ENCODE measurements around the gene TRIP6.

- TF ChIP-seq POLR2A (IDR thresholded peaks at IDR 0.05) (no peak), EP300 (IDR thresholded peaks at IDR 0.05) (no peak)
- TF ChIP-seq, protein P1, sequence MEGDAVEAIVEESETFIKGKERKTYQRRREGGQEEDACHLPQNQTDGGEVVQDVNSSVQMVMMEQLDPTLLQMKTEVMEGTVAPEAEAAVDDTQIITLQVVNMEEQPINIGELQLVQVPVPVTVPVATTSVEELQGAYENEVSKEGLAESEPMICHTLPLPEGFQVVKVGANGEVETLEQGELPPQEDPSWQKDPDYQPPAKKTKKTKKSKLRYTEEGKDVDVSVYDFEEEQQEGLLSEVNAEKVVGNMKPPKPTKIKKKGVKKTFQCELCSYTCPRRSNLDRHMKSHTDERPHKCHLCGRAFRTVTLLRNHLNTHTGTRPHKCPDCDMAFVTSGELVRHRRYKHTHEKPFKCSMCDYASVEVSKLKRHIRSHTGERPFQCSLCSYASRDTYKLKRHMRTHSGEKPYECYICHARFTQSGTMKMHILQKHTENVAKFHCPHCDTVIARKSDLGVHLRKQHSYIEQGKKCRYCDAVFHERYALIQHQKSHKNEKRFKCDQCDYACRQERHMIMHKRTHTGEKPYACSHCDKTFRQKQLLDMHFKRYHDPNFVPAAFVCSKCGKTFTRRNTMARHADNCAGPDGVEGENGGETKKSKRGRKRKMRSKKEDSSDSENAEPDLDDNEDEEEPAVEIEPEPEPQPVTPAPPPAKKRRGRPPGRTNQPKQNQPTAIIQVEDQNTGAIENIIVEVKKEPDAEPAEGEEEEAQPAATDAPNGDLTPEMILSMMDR (IDR thresholded peaks at IDR 0.05) = no peak
Measured at GRCh38 chr7:100819586-100819985, 47.6 kb upstream of the TRIP6 start.
